ENCODE data around the gene INPP5B. TPM values are rescaled to one million over a fixed set of nuclear protein-coding genes. Genes with fewer than 3 reads are reported as not detected.

The INPP5B gene
- total and polyA plus RNA-seq, 10 of the 15 experiments (the other 5 are each of a cell fraction or from before 2014, with no cell fraction given), result 10.9 to 54.4 (median 26.9) TPM

- POLR2A ChIA-PET, result interaction anchor here (1.4 kb wide), 1 partner anchor 31 kb away, joined by 4 read pairs; no protein-coding TSS in a partner anchor
- Histone ChIP-seq H3K36me3 (ENCODE audit: control insufficient read depth in 2 of 2, insufficient read depth in 2 of 2, low read length in 1 of 2) (peaks cover 9 to 21% of the 10 kb centered on the region in 2 experiments), H3K4me2 (ENCODE audit: control insufficient read depth, insufficient read depth) (no peak overlapping the region), H3K27me3 (replicated peaks in 1 of 2; ENCODE audit: control insufficient read depth in 2 of 2, insufficient read depth in 2 of 2, low read length in 1 of 2) (no peaks in the 10 kb centered on the region), H3K4me1 (ENCODE audit: control insufficient read depth, insufficient read depth, low read length) (peaks cover 14% of the 10 kb centered on the region), H3K9ac (ENCODE audit: control insufficient read depth, insufficient read depth, low read length) (no peak overlapping the region), H3K9me3 (replicated peaks; ENCODE audit: control insufficient read depth, insufficient read depth, low read length) (no peaks in the 10 kb centered on the region), H4K20me1 (ENCODE audit: control insufficient read depth, insufficient read depth) (no peaks in the 10 kb centered on the region), H3K79me2 (ENCODE audit: control insufficient read depth, insufficient read depth, low read length) (peaks cover 22% of the 10 kb centered on the region), H2AFZ (ENCODE audit: control insufficient read depth, low read depth, low read length) (no peak overlapping the region), H3K4me3 (no peak overlapping the region), H3K27ac (ENCODE audit: control insufficient read depth, insufficient read depth) (no peak overlapping the region)
- no TSS peak for BruUV-seq (replicated peaks)
- intact Hi-C loops (cut with micrococcal nuclease; ENCODE audit: unreplicated experiment) (no loop called here), in situ Hi-C loops (cut with MboI) (no loop called here)
- RAD21 ChIA-PET (ENCODE audit: unreplicated experiment), result no interaction called here
- no peak for ATAC-seq
- FAIRE-seq, result no peak
- 2% methylated on average over 3 of the region's 3 CpGs for WGBS (ENCODE audit: insufficient coverage, insufficient replicate concordance, low lambda C conversion rate, missing lambda C conversion rate)
- no peak for DNase-seq (ENCODE audit: low read depth, low spot score)
- CTCF ChIA-PET, result interaction anchor here (0.8 to 1.3 kb wide), 4 partner anchors 44 to 180 kb away, joined by 3 to 4 read pairs (median 3); no protein-coding TSS in a partner anchor
- SMC1A ChIA-PET (ENCODE audit: uncharacterized antibody, unreplicated experiment), result no interaction called here
- no peak for TF ChIP-seq NRF1 (conservative IDR thresholded peaks at IDR 0.05; ENCODE audit: low read depth, low read length)
- TF ChIP-seq FOS (IDR thresholded peaks at IDR 0.05; ENCODE audit: borderline replicate concordance, extremely low read depth, insufficient read length), result no peak
- TF ChIP-seq PAX5 (IDR thresholded peaks at IDR 0.05; ENCODE audit: borderline replicate concordance, low read depth, low read length), result no peak
- no peak for TF ChIP-seq LARP7 (IDR thresholded peaks at IDR 0.05)
- no peak for TF ChIP-seq STAT3 (IDR thresholded peaks at IDR 0.05; ENCODE audit: low read depth, low read length)
- no peak for TF ChIP-seq TCF7 (IDR thresholded peaks at IDR 0.05; ENCODE audit: borderline replicate concordance)
- no peak for TF ChIP-seq ZNF687 (IDR thresholded peaks at IDR 0.05)
- no peak for TF ChIP-seq SMC3 (IDR thresholded peaks at IDR 0.05; ENCODE audit: borderline replicate concordance, low read length)
- TF ChIP-seq USF2 (IDR thresholded peaks at IDR 0.05; ENCODE audit: borderline replicate concordance, low read depth, low read length), result no peak
- TF ChIP-seq PML (IDR thresholded peaks at IDR 0.05; ENCODE audit: low read length), result no peak
- TF ChIP-seq CREM (IDR thresholded peaks at IDR 0.05; ENCODE audit: low read depth), result no peak
- no peak for TF ChIP-seq IRF4 (IDR thresholded peaks at IDR 0.05; ENCODE audit: low read depth, low read length)
- TF ChIP-seq ATF7 (IDR thresholded peaks at IDR 0.05; ENCODE audit: low read depth), result no peak
- TF ChIP-seq, protein P1, sequence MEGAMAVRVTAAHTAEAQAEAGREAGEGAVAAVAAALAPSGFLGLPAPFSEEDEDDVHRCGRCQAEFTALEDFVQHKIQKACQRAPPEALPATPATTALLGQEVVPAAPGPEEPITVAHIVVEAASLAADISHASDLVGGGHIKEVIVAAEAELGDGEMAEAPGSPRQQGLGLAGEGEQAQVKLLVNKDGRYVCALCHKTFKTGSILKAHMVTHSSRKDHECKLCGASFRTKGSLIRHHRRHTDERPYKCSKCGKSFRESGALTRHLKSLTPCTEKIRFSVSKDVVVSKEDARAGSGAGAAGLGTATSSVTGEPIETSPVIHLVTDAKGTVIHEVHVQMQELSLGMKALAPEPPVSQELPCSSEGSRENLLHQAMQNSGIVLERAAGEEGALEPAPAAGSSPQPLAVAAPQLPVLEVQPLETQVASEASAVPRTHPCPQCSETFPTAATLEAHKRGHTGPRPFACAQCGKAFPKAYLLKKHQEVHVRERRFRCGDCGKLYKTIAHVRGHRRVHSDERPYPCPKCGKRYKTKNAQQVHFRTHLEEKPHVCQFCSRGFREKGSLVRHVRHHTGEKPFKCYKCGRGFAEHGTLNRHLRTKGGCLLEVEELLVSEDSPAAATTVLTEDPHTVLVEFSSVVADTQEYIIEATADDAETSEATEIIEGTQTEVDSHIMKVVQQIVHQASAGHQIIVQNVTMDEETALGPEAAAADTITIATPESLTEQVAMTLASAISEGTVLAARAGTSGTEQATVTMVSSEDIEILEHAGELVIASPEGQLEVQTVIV (IDR thresholded peaks at IDR 0.05; ENCODE audit: borderline replicate concordance, partially characterized antibody), result no peak
- TF ChIP-seq TCF3 (IDR thresholded peaks at IDR 0.05; ENCODE audit: borderline replicate concordance, insufficient read depth, low read depth, low read length), result no peak
Measured at GRCh38 chr1:37862330-37862729, 84.5 kb downstream of the INPP5B start.
